ENCODE data around the gene HAGHL. TPM values are rescaled to one million over a fixed set of nuclear protein-coding genes. Genes with fewer than 3 reads are reported as not detected.

HAGHL gene
- total and polyA plus RNA-seq, 2 donors (not counting 3 experiments of a cell fraction or from before 2014, with no cell fraction given) = 6.3 to 6.8 TPM

DNA sequence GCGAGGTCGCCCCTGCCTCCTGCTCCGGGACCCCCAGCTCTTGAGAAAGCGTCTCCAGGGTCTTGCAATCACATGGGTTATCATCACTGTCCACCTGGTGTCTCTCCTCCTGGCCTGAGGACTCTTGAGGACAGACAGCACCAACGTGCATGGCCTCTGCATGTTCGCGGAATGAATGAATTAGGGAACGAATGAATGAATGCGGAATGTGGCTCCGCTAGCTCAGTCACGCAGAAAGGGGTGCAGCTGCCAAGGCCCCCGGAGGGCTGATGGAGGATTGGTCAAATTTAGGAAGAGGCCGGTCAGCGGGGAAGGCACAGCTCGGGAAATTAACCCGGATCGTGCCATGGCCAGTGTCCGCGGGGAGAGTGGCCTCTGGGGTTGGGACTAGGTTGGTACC lies 24.6 kb upstream of the HAGHL start:
- H3K27ac ChIP-seq (ENCODE audit: insufficient read depth, low read depth, low read length) = no peak overlapping the region
- no peaks in the 10 kb centered on the region for H3K4me1 ChIP-seq (ENCODE audit: control insufficient read depth, extremely low read depth, insufficient read depth, low read length)
- no peak overlapping the region for H3K4me2 ChIP-seq (ENCODE audit: insufficient read depth, low read length)
- DNase-seq (ENCODE audit: low read depth, low spot score) = no peak
- H2AFZ ChIP-seq (ENCODE audit: low read depth, low read length) = no peak overlapping the region
- FAIRE-seq = no peak
- dilution Hi-C loops (cut with MboI; ENCODE audit: extremely low pct_ligation_motif_present, low sequenced_read_pairs) = no loop called here
- peaks cover 39% of the 10 kb centered on the region in 2 experiments for H3K27me3 ChIP-seq (ENCODE audit: control insufficient read depth in 2 of 2, insufficient read depth in 2 of 2, low read length in 2 of 2)
- POLR2A ChIA-PET = interaction anchor here (0.7 kb wide), 1 partner anchor 908 kb away, joined by 3 read pairs; no protein-coding TSS in a partner anchor
- H3K9ac ChIP-seq (replicated peaks; ENCODE audit: extremely low read depth, insufficient read depth, low read length) = no peak overlapping the region
- TF ChIP-seq EZH2 (IDR thresholded peaks at IDR 0.05; ENCODE audit: borderline replicate concordance, low read depth, low read length, severe bottlenecking) = no peak
- H3K36me3 ChIP-seq (ENCODE audit: control insufficient read depth in 2 of 2, extremely low read depth in 1 of 2, insufficient read depth in 2 of 2, low read length in 2 of 2) = no peaks in the 10 kb centered on the region
- H3K79me2 ChIP-seq (ENCODE audit: control insufficient read depth, insufficient read depth, low read length) = no peaks in the 10 kb centered on the region
- H3K4me3 ChIP-seq (replicated peaks in 1 of 3; ENCODE audit: insufficient read depth in 1 of 3, low read depth in 1 of 3, low read length in 3 of 3) = no peak overlapping the region
- CTCF ChIA-PET = interaction anchor here (1.1 to 2.7 kb wide), 4 partner anchors 10 to 355 kb away, joined by 3 to 10 read pairs (median 6); partner anchors contain the start of genes METRN and WDR24
- BruUV-seq (replicated peaks) = no TSS peak
- intact Hi-C loops (cut with micrococcal nuclease) = no loop called here
- no peaks in the 10 kb centered on the region for H3K9me1 ChIP-seq (replicated peaks; ENCODE audit: control insufficient read depth, extremely low read depth, insufficient read depth, low read length)
- no peaks in the 10 kb centered on the region for H4K20me1 ChIP-seq (replicated peaks; ENCODE audit: control insufficient read depth, extremely low read depth, insufficient read depth, low read length)
- no peaks in the 10 kb centered on the region for H3K9me3 ChIP-seq (replicated peaks; ENCODE audit: control insufficient read depth, insufficient read depth, low read length)

DNA sequence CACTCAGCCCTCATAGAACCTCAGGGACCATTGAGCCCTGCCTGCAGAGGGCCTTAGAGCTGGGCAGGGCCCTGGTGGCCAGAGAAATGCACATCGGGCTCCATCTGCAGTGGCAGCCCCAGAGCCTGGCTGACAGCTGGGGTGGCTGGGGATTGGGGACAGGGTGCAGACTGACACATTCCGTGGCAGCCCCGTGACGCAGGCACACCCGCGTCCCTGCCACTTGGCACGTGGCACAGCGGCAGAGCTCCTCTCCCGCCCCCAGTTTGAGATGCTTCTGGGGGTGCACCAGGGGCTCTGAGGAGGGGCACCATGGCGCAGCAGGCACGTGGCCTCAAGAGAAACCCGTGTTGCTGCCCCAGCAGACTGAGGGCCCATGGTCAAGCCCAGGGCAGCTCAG lies 23.5 kb upstream of the HAGHL start:
- ChIA-PET POLR2A (no interaction called here), CTCF (interaction anchor here (0.7 to 2.7 kb wide), 6 partner anchors 9 to 82 kb away, joined by 3 to 10 read pairs (median 4); partner anchors contain the start of genes ANTKMT, METRN and WDR24)
- Histone ChIP-seq H3K27me3 (ENCODE audit: control insufficient read depth in 2 of 2, insufficient read depth in 2 of 2, low read length in 2 of 2) (peaks cover 39 to 44% of the 10 kb centered on the region in 2 experiments), H3K36me3 (ENCODE audit: control insufficient read depth in 2 of 2, extremely low read depth in 1 of 2, insufficient read depth in 2 of 2, low read length in 2 of 2) (no peaks in the 10 kb centered on the region), H3K79me2 (ENCODE audit: control insufficient read depth, insufficient read depth, low read length) (no peaks in the 10 kb centered on the region), H2AFZ (ENCODE audit: low read depth, low read length) (no peak overlapping the region), H3K9ac (replicated peaks; ENCODE audit: extremely low read depth, insufficient read depth, low read length) (no peak overlapping the region), H3K4me3 (replicated peaks in 1 of 3; ENCODE audit: insufficient read depth in 1 of 3, low read depth in 1 of 3, low read length in 3 of 3) (no peak overlapping the region), H3K4me2 (ENCODE audit: insufficient read depth, low read length) (no peak overlapping the region), H4K20me1 (replicated peaks; ENCODE audit: control insufficient read depth, extremely low read depth, insufficient read depth, low read length) (no peaks in the 10 kb centered on the region), H3K27ac (ENCODE audit: insufficient read depth, low read depth, low read length) (no peak overlapping the region), H3K9me3 (replicated peaks; ENCODE audit: control insufficient read depth, insufficient read depth, low read length) (no peaks in the 10 kb centered on the region), H3K4me1 (ENCODE audit: control insufficient read depth, extremely low read depth, insufficient read depth, low read length) (no peaks in the 10 kb centered on the region), H3K9me1 (replicated peaks; ENCODE audit: control insufficient read depth, extremely low read depth, insufficient read depth, low read length) (no peaks in the 10 kb centered on the region)
- FAIRE-seq (no peak), DNase-seq (ENCODE audit: low read depth, low spot score) (no peak)
- intact Hi-C loops (cut with micrococcal nuclease) = no loop called here
- TF ChIP-seq JUN (IDR thresholded peaks at IDR 0.05; ENCODE audit: borderline replicate concordance, insufficient read depth, insufficient read length, low read depth) = no peak
- TF ChIP-seq POLR2A (IDR thresholded peaks at IDR 0.05; ENCODE audit: low read depth, low read length) = no peak
- no peak for TF ChIP-seq EZH2 (IDR thresholded peaks at IDR 0.05; ENCODE audit: borderline replicate concordance, low read depth, low read length, severe bottlenecking)
- no peak for TF ChIP-seq FOS (IDR thresholded peaks at IDR 0.05; ENCODE audit: borderline replicate concordance, insufficient read depth, low read length)
- TF ChIP-seq, protein P1, sequence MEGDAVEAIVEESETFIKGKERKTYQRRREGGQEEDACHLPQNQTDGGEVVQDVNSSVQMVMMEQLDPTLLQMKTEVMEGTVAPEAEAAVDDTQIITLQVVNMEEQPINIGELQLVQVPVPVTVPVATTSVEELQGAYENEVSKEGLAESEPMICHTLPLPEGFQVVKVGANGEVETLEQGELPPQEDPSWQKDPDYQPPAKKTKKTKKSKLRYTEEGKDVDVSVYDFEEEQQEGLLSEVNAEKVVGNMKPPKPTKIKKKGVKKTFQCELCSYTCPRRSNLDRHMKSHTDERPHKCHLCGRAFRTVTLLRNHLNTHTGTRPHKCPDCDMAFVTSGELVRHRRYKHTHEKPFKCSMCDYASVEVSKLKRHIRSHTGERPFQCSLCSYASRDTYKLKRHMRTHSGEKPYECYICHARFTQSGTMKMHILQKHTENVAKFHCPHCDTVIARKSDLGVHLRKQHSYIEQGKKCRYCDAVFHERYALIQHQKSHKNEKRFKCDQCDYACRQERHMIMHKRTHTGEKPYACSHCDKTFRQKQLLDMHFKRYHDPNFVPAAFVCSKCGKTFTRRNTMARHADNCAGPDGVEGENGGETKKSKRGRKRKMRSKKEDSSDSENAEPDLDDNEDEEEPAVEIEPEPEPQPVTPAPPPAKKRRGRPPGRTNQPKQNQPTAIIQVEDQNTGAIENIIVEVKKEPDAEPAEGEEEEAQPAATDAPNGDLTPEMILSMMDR (IDR thresholded peaks at IDR 0.05; ENCODE audit: extremely low read depth in 1 of 2, insufficient read depth in 1 of 2, low read depth in 1 of 2, low read length in 2 of 2) = no peak
- no peak for TF ChIP-seq MYC (IDR thresholded peaks at IDR 0.05; ENCODE audit: low read depth, low read length)
- no peak for TF ChIP-seq GATA2 (IDR thresholded peaks at IDR 0.05; ENCODE audit: insufficient read depth, insufficient read length, low read depth, low read length)
- TF ChIP-seq POLR2AphosphoS5 (IDR thresholded peaks at IDR 0.05; ENCODE audit: insufficient read depth, low read depth, low read length) = no peak
- TF ChIP-seq, protein P2, sequence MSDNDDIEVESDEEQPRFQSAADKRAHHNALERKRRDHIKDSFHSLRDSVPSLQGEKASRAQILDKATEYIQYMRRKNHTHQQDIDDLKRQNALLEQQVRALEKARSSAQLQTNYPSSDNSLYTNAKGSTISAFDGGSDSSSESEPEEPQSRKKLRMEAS (IDR thresholded peaks at IDR 0.05; ENCODE audit: insufficient read depth, insufficient read length) = no peak
- BruUV-seq (replicated peaks) = no TSS peak
- dilution Hi-C loops (cut with MboI; ENCODE audit: extremely low pct_ligation_motif_present, low sequenced_read_pairs) = no loop called here
